ENCODE measurements around the gene JAG1. TPM values are rescaled to one million over a fixed set of nuclear protein-coding genes. Genes with fewer than 3 reads are reported as not detected.

The JAG1 gene
- total RNA-seq, 1 experiment from 2014 or later, result 88.0 TPM

- peaks cover 11% of the 10 kb centered on the region for H3K36me3 Mint-ChIP-seq (ENCODE audit: insufficient read depth, unreplicated experiment)
- TF ChIP-seq, protein P1, sequence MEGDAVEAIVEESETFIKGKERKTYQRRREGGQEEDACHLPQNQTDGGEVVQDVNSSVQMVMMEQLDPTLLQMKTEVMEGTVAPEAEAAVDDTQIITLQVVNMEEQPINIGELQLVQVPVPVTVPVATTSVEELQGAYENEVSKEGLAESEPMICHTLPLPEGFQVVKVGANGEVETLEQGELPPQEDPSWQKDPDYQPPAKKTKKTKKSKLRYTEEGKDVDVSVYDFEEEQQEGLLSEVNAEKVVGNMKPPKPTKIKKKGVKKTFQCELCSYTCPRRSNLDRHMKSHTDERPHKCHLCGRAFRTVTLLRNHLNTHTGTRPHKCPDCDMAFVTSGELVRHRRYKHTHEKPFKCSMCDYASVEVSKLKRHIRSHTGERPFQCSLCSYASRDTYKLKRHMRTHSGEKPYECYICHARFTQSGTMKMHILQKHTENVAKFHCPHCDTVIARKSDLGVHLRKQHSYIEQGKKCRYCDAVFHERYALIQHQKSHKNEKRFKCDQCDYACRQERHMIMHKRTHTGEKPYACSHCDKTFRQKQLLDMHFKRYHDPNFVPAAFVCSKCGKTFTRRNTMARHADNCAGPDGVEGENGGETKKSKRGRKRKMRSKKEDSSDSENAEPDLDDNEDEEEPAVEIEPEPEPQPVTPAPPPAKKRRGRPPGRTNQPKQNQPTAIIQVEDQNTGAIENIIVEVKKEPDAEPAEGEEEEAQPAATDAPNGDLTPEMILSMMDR (IDR thresholded peaks at IDR 0.05; ENCODE audit: unreplicated experiment), result no peak
- CTCF ChIA-PET, result interaction anchor here (0.7 to 1.2 kb wide), 5 partner anchors 12 to 854 kb away, joined by 3 to 5 read pairs (median 3); no protein-coding TSS in a partner anchor
- no peak for DNase-seq (ENCODE audit: unreplicated experiment)
- no peaks in the 10 kb centered on the region for H3K27me3 Mint-ChIP-seq (ENCODE audit: insufficient read depth, unreplicated experiment)
- H3K4me1 Mint-ChIP-seq (ENCODE audit: insufficient read depth, unreplicated experiment), result peaks cover 39% of the 10 kb centered on the region
- BruUV-seq (replicated peaks), result no TSS peak
- no peak overlapping the region for H3K4me3 Mint-ChIP-seq (ENCODE audit: unreplicated experiment)
- POLR2A ChIA-PET, result interaction anchor here (0.7 to 12.2 kb wide), 9 partner anchors 9 to 161 kb away, joined by 3 to 170 read pairs (median 29); partner anchors contain the start of genes JAG1, MKKS and SLX4IP
- intact Hi-C loops (cut with micrococcal nuclease), result no loop called here
- H3K9me3 Mint-ChIP-seq (ENCODE audit: unreplicated experiment), result peaks cover 7% of the 10 kb centered on the region
- no peak overlapping the region for H3K27ac Mint-ChIP-seq (ENCODE audit: low read depth, unreplicated experiment)
Measured at GRCh38 chr20:10595985-10596384, 77.8 kb downstream of the JAG1 start.

DNA sequence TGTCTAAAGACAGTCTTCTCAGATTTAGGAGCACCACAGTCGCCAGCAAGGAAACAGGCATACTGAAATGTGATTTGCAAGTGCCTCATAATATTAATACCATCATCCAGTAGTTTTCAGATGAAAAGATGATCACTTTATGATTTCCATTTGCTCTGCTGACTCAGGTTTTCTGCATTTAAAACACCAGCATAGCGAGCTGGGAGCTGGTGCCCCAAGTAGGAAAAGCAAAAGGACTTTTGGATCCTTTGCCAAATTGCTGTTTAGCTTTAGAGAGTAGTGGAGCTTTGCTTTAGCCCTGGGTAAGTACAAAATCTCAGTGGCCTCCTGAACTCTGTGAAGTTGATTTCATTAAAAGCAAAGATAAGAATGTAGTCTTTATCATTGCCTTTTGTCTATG is 78.5 kb downstream of the JAG1 start:
- Mint-ChIP-seq H3K27ac (ENCODE audit: low read depth, unreplicated experiment) (no peak overlapping the region), H3K4me1 (ENCODE audit: insufficient read depth, unreplicated experiment) (peaks cover 45% of the 10 kb centered on the region), H3K9me3 (ENCODE audit: unreplicated experiment) (peaks cover 7% of the 10 kb centered on the region), H3K27me3 (ENCODE audit: insufficient read depth, unreplicated experiment) (no peaks in the 10 kb centered on the region), H3K36me3 (ENCODE audit: insufficient read depth, unreplicated experiment) (peaks cover 11% of the 10 kb centered on the region), H3K4me3 (ENCODE audit: unreplicated experiment) (no peak overlapping the region)
- intact Hi-C loops (cut with micrococcal nuclease), result no loop called here
- BruUV-seq (replicated peaks), result no TSS peak
- POLR2A ChIA-PET, result interaction anchor here (1.1 to 12.2 kb wide), 7 partner anchors 9 to 74 kb away, joined by 3 to 170 read pairs (median 29); partner anchors contain the start of gene JAG1
- TF ChIP-seq, protein P1 (IDR thresholded peaks at IDR 0.05; ENCODE audit: unreplicated experiment), result no peak
- no peak for DNase-seq (ENCODE audit: unreplicated experiment)
- CTCF ChIA-PET, result interaction anchor here (0.8 to 1.5 kb wide), 3 partner anchors 14 to 76 kb away, joined by 3 to 8 read pairs (median 5); no protein-coding TSS in a partner anchor

- no peak overlapping the region for H3K4me3 Mint-ChIP-seq (ENCODE audit: unreplicated experiment)
- peaks cover 7% of the 10 kb centered on the region for H3K9me3 Mint-ChIP-seq (ENCODE audit: unreplicated experiment)
- TF ChIP-seq, protein P1 (IDR thresholded peaks at IDR 0.05; ENCODE audit: unreplicated experiment), result no peak
- peaks cover 11% of the 10 kb centered on the region for H3K36me3 Mint-ChIP-seq (ENCODE audit: insufficient read depth, unreplicated experiment)
- ChIA-PET CTCF (interaction anchor here (0.5 to 1.5 kb wide), 3 partner anchors 13 to 78 kb away, joined by 3 to 8 read pairs (median 5); no protein-coding TSS in a partner anchor), POLR2A (interaction anchor here (0.6 to 5.3 kb wide), 9 partner anchors 8 to 160 kb away, joined by 3 to 29 read pairs (median 3); partner anchors contain the start of gene MKKS)
- intact Hi-C loops (cut with micrococcal nuclease), result loop anchor here (5.0 kb wide), 1 partner anchor 37 kb away; no protein-coding TSS in a partner anchor
- H3K4me1 Mint-ChIP-seq (ENCODE audit: insufficient read depth, unreplicated experiment), result peaks cover 45% of the 10 kb centered on the region
- no TSS peak for BruUV-seq (replicated peaks)
- H3K27me3 Mint-ChIP-seq (ENCODE audit: insufficient read depth, unreplicated experiment), result no peaks in the 10 kb centered on the region
- H3K27ac Mint-ChIP-seq (ENCODE audit: low read depth, unreplicated experiment), result peak overlapping the region; percentile 96
- peak; percentile 54 for DNase-seq (ENCODE audit: unreplicated experiment)
Measured at GRCh38 chr20:10594296-10594868, 79.4 kb downstream of the JAG1 start.

DNA sequence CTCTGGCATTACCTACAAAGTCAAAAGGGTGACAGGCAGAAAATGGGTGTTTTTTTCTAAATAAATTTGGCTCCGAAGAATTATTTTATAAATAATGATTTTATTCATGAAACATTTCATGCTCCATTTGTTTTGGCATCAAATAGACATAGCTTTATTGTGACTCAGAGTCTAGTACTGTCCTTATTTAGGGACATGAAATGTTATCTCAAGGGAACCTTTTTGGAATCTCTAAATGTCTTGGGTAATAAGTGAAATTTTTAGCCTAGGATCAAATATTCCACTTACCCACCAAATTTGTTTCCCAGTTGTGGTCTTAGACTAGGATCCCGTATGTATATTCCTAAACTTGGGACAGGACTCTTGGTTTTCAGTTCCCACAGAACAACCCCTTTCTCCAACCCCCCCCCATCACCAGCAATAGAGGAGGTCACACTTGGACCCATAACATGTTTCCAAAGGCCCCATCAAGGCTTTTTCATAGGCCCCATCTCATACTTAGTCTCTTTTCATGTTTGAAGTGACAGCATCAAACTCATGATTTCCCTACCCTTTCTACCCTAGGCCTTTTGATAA is 81.8 kb downstream of the JAG1 start:
- H3K36me3 Mint-ChIP-seq (ENCODE audit: insufficient read depth, unreplicated experiment), result peaks cover 11% of the 10 kb centered on the region
- DNase-seq (ENCODE audit: unreplicated experiment), result peak; percentile 38
- BruUV-seq (replicated peaks), result no TSS peak
- H3K4me3 Mint-ChIP-seq (ENCODE audit: unreplicated experiment), result no peak overlapping the region
- TF ChIP-seq, protein P1 (IDR thresholded peaks at IDR 0.05; ENCODE audit: unreplicated experiment), result no peak
- H3K9me3 Mint-ChIP-seq (ENCODE audit: unreplicated experiment), result peaks cover 7% of the 10 kb centered on the region
- ChIA-PET CTCF (interaction anchor here (0.6 to 1.3 kb wide), 8 partner anchors 10 to 614 kb away, joined by 3 to 5 read pairs (median 4); no protein-coding TSS in a partner anchor), POLR2A (interaction anchor here (0.6 to 4.0 kb wide), 20 partner anchors 13 to 1351 kb away, joined by 3 to 16 read pairs (median 4); partner anchors contain the start of genes JAG1 and SLX4IP)
- peaks cover 42% of the 10 kb centered on the region for H3K4me1 Mint-ChIP-seq (ENCODE audit: insufficient read depth, unreplicated experiment)
- intact Hi-C loops (cut with micrococcal nuclease), result loop anchor here (5.0 kb wide), 1 partner anchor 35 kb away; no protein-coding TSS in a partner anchor
- H3K27ac Mint-ChIP-seq (ENCODE audit: low read depth, unreplicated experiment), result peak overlapping the region; percentile 96
- no peaks in the 10 kb centered on the region for H3K27me3 Mint-ChIP-seq (ENCODE audit: insufficient read depth, unreplicated experiment)
